ENCODE results near the gene MKNK1.

DNA sequence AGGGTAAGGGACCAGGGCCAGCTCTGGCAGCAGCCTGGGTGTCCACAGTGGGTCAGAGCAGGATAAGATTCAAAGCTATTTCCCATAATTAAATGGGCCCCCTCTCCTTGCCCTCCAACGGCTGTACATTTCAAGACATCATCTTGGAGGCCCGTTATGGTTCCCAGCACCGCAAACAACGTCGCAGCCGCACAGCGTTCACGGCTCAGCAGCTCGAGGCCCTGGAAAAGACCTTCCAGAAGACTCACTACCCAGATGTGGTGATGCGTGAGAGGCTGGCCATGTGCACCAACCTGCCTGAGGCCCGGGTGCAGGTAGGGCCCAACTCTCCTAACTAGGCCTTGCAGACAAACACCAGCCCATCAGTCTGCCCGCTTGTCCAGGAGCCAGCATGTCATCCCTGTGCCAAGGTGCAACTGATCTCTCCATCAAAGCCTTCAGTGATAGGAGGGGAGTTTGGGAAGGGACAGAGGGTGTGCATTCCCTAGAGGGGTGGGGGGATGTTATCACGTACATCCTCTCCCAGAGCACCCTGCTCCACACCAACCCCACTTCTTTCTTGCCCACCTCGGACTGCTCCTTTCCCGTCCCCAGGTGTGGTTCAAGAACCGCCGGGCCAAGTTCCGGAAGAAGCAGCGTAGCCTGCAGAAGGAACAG is 93.6 kb downstream of the MKNK1 start:
- TF ChIP-seq CTCF (IDR thresholded peaks at IDR 0.05), result no peak
- no peak for TF ChIP-seq ZFX (IDR thresholded peaks at IDR 0.05; ENCODE audit: borderline replicate concordance)
